ENCODE results near the gene HACD3. TPM values are rescaled to one million over a fixed set of nuclear protein-coding genes. Genes with fewer than 3 reads are reported as not detected.

Gene HACD3
- total RNA-seq, 1 donor from 2014 or later: 156 TPM

DNA sequence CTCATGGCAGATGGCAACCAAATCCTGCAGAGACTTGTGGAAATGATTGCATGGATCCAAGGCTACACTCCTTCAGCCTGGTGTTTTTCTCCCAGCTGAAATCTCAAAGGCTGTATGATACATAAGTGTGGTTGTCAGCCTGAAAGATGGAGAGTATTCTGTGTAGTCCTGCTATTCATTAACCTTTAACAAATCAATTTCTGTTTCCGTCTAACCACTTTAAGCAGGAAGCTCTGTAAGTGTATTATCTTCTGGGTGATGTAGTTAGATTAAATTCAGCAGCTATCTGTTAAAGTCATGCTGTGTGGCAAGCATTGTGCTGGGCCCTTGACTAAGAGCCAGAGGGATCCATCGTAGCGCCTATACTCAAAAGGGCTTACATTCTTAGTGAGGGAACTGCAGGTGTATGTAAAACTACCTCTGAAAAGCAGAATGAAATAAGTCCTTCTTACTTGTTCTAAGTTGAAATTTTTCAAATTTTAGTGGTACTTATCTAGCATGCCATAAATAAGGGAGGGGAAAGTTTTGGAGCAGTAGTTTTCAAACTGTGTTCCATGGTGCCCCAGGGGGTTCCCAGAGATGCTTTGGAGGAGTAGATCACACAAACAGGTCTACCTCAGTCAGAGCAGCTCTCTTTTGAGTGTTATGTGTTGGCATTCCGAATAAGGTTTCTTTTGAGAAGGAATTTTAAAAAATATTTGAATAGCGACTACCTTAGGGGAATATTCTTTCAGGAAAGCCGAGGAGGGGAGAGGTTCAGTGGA is 28.9 kb downstream of the HACD3 start:
- Mint-ChIP-seq H3K9me3 (ENCODE audit: low read depth) (no peaks in the 10 kb centered on the region), H3K36me3 (ENCODE audit: insufficient read depth) (peaks cover 56% of the 10 kb centered on the region)

DNA sequence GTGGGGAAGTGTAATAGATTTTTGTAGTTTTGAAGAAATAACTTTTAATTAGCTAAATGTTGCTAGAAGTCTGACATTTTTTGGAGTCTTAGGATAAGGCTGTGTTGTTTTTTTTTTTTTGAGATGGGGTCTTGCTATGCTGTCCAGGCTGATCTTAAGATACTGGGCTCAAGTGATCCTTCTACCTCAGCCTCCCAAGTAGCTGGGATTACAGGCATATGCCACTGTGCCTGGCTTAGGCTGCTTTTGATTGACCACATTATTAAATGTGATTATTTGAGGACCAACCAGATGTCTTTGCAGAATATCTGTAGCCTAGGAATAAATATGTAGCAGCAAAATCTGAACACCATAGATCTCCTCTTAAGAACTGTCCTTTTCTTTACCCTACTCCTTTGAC is 29.7 kb downstream of the HACD3 start:
- H3K27ac Mint-ChIP-seq: no peak overlapping the region
- no peak overlapping the region for H3K4me3 Mint-ChIP-seq (ENCODE audit: low read depth)
- peaks cover 21% of the 10 kb centered on the region for H3K4me1 Mint-ChIP-seq (ENCODE audit: low read depth)
- peaks cover 62% of the 10 kb centered on the region for H3K36me3 Mint-ChIP-seq (ENCODE audit: insufficient read depth)
- H3K27me3 Mint-ChIP-seq: no peaks in the 10 kb centered on the region
- no peak for DNase-seq (ENCODE audit: low spot score, unreplicated experiment)
- no peaks in the 10 kb centered on the region for H3K9me3 Mint-ChIP-seq (ENCODE audit: low read depth)
- TF ChIP-seq, protein P1, sequence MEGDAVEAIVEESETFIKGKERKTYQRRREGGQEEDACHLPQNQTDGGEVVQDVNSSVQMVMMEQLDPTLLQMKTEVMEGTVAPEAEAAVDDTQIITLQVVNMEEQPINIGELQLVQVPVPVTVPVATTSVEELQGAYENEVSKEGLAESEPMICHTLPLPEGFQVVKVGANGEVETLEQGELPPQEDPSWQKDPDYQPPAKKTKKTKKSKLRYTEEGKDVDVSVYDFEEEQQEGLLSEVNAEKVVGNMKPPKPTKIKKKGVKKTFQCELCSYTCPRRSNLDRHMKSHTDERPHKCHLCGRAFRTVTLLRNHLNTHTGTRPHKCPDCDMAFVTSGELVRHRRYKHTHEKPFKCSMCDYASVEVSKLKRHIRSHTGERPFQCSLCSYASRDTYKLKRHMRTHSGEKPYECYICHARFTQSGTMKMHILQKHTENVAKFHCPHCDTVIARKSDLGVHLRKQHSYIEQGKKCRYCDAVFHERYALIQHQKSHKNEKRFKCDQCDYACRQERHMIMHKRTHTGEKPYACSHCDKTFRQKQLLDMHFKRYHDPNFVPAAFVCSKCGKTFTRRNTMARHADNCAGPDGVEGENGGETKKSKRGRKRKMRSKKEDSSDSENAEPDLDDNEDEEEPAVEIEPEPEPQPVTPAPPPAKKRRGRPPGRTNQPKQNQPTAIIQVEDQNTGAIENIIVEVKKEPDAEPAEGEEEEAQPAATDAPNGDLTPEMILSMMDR (IDR thresholded peaks at IDR 0.05; ENCODE audit: unreplicated experiment): no peak

More for the DNA sequence above, 28.9 kb downstream of the HACD3 start:
- TF ChIP-seq, protein P1 (IDR thresholded peaks at IDR 0.05; ENCODE audit: unreplicated experiment): no peak
- Mint-ChIP-seq H3K4me3 (ENCODE audit: low read depth) (no peak overlapping the region), H3K27me3 (no peaks in the 10 kb centered on the region), H3K4me1 (ENCODE audit: low read depth) (peaks cover 21% of the 10 kb centered on the region), H3K27ac (peak overlapping the region; percentile 79)
- DNase-seq (ENCODE audit: low spot score, unreplicated experiment): no peak

DNA sequence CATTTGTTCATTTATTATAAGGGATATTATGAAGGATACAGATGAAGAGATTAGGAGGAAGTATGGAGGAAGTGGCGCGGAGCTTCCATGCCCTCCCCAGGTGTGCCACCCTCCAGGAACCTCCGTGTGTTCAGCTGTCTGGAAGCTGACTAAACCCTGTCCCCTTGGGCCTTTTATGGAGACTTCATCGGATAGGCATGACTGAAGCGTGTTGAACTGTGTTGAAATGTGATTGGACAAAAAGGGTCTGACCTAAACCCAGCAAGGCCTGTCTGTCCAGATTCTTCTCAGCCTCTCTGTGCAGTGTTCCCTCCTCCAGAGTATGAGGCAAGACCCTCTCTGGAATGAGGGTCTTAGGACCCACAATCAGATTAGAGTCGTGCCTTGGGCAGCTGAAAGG is 31.7 kb downstream of the HACD3 start:
- H3K36me3 Mint-ChIP-seq (ENCODE audit: insufficient read depth): peaks cover 72% of the 10 kb centered on the region
- H3K27ac Mint-ChIP-seq: peak overlapping the region; percentile 71
- H3K4me3 Mint-ChIP-seq (ENCODE audit: low read depth): no peak overlapping the region

DNA sequence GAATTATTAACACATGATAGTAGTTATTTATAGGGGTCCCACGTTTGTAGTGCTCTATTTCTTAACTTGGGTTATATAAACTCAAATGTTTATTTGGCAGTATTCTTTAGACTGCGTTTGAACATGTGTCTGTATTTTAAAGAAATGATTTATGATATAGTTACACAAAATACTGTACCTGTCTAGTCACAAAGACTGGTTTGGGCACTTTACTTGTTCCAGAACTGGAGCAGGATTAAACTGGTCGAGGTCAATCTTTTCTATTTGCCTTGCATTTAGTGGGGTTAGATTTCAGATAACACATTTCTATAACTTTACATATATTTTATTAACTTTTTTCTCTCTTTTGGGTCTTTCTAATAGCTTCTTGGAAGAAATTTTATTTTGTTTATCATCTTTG is 39.5 kb downstream of the HACD3 start:
- Mint-ChIP-seq H3K27ac (no peak overlapping the region), H3K9me3 (ENCODE audit: low read depth) (peaks cover 5% of the 10 kb centered on the region), H3K36me3 (ENCODE audit: insufficient read depth) (peaks cover 47% of the 10 kb centered on the region), H3K4me3 (ENCODE audit: low read depth) (no peak overlapping the region), H3K4me1 (ENCODE audit: low read depth) (no peaks in the 10 kb centered on the region), H3K27me3 (no peaks in the 10 kb centered on the region)
- TF ChIP-seq, protein P1 (IDR thresholded peaks at IDR 0.05; ENCODE audit: unreplicated experiment): no peak
- DNase-seq (ENCODE audit: low spot score, unreplicated experiment): no peak

More for the DNA sequence above, 31.7 kb downstream of the HACD3 start:
- DNase-seq (ENCODE audit: low spot score, unreplicated experiment): no peak
- H3K27me3 Mint-ChIP-seq: no peaks in the 10 kb centered on the region
- H3K4me1 Mint-ChIP-seq (ENCODE audit: low read depth): peaks cover 21% of the 10 kb centered on the region
- peaks cover 5% of the 10 kb centered on the region for H3K9me3 Mint-ChIP-seq (ENCODE audit: low read depth)
- TF ChIP-seq, protein P1 (IDR thresholded peaks at IDR 0.05; ENCODE audit: unreplicated experiment): no peak

DNA sequence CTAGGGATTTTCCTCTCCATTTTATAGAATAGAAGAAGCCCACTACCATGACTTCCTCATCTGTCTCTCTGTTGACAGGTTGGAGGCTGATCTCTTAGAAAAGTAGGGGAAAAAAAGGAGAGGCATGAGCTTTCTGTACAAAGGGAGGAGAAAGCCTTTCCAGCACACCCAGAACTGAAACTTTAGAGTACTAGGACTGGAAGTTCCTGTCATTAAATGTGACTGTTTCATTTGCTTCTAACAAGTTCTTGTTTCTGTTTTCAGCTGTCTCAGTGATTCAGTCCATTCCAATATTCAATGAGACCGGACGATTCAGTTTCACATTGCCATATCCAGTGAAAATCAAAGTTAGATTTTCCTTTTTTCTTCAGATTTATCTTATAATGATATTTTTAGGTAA is 41.7 kb downstream of the HACD3 start:
- Mint-ChIP-seq H3K4me1 (ENCODE audit: low read depth) (peaks cover 3% of the 10 kb centered on the region), H3K9me3 (ENCODE audit: low read depth) (no peaks in the 10 kb centered on the region), H3K27ac (no peak overlapping the region), H3K27me3 (no peaks in the 10 kb centered on the region), H3K4me3 (ENCODE audit: low read depth) (no peak overlapping the region), H3K36me3 (ENCODE audit: insufficient read depth) (peaks cover 30% of the 10 kb centered on the region)
- no peak for DNase-seq (ENCODE audit: low spot score, unreplicated experiment)
- TF ChIP-seq, protein P1 (IDR thresholded peaks at IDR 0.05; ENCODE audit: unreplicated experiment): no peak
